Caki2 (cell line): ENCODE data around the gene CREBRF. TPM values are rescaled to one million over a fixed set of nuclear protein-coding genes. Genes with fewer than 3 reads are reported as not detected.
"Not testable (repeated sequence)": the region's sequence is repeated elsewhere in the genome, so short reads cannot be mapped to it uniquely, and the experiment has no call there.

Source experiments
- DNase-seq: peaks from one replicate; pipeline ENCODE4 v3.0.0-alpha.2; 2015; ENCODE audit warnings: low read depth
- in situ Hi-C: cut with HindIII; loops from 2 replicates; pipeline ENCODE4 v1.10.0; 2016; ENCODE audit warnings: low sequenced_read_pairs, low pct_unique_long_range_greater_than_20kb, mixed read lengths
- total RNA-seq: library from RNA; depleted of rRNA; stranded (reverse); fragments of >200 nt; shearing (Covaris generic); gene quantifications from 2 replicates; pipeline ENCODE4 v1.2.3, GENCODE V29; 2014; ENCODE audit warnings: low replicate concordance

Gene CREBRF
- total RNA-seq, 1 experiment from 2014 or later, result 22.1 TPM

GRCh38 chr5:173065155-173065554, 9.0 kb downstream of the CREBRF start:
- no peak for DNase-seq
- in situ Hi-C loops, result no loop called here

GRCh38 chr5:173069671-173070070, 13.5 kb downstream of the CREBRF start:
- DNase-seq, result no peak
- in situ Hi-C loops, result no loop called here

- DNase-seq, result no peak
- in situ Hi-C loops, result no loop called here
These were observed 19.1 kb downstream of the CREBRF start for GRCh38 chr5:173075137-173075843.

GRCh38 chr5:173075970-173076369, 19.8 kb downstream of the CREBRF start:
- no peak for DNase-seq
- in situ Hi-C loops, result no loop called here

GRCh38 chr5:173076471-173076870, 20.3 kb downstream of the CREBRF start:
- in situ Hi-C loops, DNase-seq: not testable (repeated sequence)

GRCh38 chr5:173078878-173079277, 22.7 kb downstream of the CREBRF start:
- DNase-seq, result no peak
- in situ Hi-C loops, result no loop called here

- in situ Hi-C loops, result no loop called here
These were observed 33.4 kb downstream of the CREBRF start for GRCh38 chr5:173089581-173089980.

GRCh38 chr5:173090639-173091038, 34.5 kb downstream of the CREBRF start:
- DNase-seq, result no peak
- in situ Hi-C loops, result no loop called here

More at GRCh38 chr5:173089581-173089980, 33.4 kb downstream of the CREBRF start:
- no peak for DNase-seq

- no peak for DNase-seq
- in situ Hi-C loops, result no loop called here
These were observed 35.8 kb downstream of the CREBRF start for GRCh38 chr5:173091981-173092380.

GRCh38 chr5:173093606-173094005, 37.5 kb downstream of the CREBRF start:
- in situ Hi-C loops, result no loop called here
- no peak for DNase-seq

GRCh38 chr5:173094012-173094661, 38.0 kb downstream of the CREBRF start:
- in situ Hi-C loops, result no loop called here

GRCh38 chr5:173098787-173099186, 42.6 kb downstream of the CREBRF start:
- no peak for DNase-seq
- in situ Hi-C loops, result no loop called here

More at GRCh38 chr5:173094012-173094661, 38.0 kb downstream of the CREBRF start:
- peak; percentile 88 for DNase-seq

GRCh38 chr5:173099461-173099860, 43.3 kb downstream of the CREBRF start:
- DNase-seq, result no peak
- in situ Hi-C loops, result no loop called here

- in situ Hi-C loops, result no loop called here
- no peak for DNase-seq
These were observed 45.1 kb downstream of the CREBRF start for GRCh38 chr5:173101245-173101644.

- DNase-seq, result no peak
- in situ Hi-C loops, result no loop called here
These were observed 47.3 kb downstream of the CREBRF start for GRCh38 chr5:173103411-173103810.

- DNase-seq, result no peak
- in situ Hi-C loops, result no loop called here
These were observed 52.8 kb downstream of the CREBRF start for GRCh38 chr5:173108914-173109313.

- in situ Hi-C loops, result no loop called here
- no peak for DNase-seq
These were observed 58.4 kb downstream of the CREBRF start for GRCh38 chr5:173114536-173114935.

- in situ Hi-C loops, result no loop called here
- DNase-seq, result no peak
These were observed 63.6 kb downstream of the CREBRF start for GRCh38 chr5:173119719-173120118.

- no peak for DNase-seq
- in situ Hi-C loops, result no loop called here
These were observed 67.3 kb downstream of the CREBRF start for GRCh38 chr5:173123416-173123815.

GRCh38 chr5:173132166-173132565, 76.0 kb downstream of the CREBRF start:
- DNase-seq, in situ Hi-C loops: not testable (repeated sequence)
